ENCODE measurements around the gene WDR36. TPM values are rescaled to one million over a fixed set of nuclear protein-coding genes. Genes with fewer than 3 reads are reported as not detected.

WDR36 gene
- total and polyA plus RNA-seq, 2 experiments from 2014 or later, result 18.5 to 56.8 TPM

DNA sequence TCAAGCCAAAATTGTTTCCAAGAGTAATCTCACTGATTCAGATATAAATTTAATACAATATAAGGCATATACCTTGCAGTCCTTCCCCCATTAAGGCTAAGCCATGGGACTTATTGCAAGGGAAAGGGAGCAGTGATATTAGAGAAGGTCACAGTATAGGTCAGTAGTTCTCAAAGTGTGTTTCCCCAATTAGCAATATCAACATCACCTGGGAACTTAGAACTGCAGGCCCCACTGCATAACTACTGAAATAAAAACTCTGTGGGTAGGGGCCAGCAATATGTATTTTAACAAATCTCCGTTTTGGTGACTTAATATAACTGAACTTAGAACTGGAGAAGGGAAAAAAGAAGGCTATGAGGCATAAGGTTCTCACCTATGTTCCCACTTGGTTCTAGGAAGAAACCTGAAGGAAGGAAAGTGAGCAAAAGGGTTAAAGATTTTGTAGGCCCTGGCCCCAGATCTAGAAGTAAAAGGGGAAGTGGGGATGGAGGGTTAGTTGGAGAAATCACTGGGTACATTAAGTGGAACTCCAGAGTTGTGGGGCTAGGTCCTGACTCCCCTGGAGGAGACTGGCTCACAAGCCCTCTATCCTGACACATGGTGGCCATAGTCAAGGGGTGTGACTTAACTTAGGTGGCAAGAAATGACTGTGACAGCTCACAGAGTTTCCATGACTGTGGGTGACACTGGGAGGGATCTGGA is 40.7 kb downstream of the WDR36 start (continued):
- TF ChIP-seq, protein P1, sequence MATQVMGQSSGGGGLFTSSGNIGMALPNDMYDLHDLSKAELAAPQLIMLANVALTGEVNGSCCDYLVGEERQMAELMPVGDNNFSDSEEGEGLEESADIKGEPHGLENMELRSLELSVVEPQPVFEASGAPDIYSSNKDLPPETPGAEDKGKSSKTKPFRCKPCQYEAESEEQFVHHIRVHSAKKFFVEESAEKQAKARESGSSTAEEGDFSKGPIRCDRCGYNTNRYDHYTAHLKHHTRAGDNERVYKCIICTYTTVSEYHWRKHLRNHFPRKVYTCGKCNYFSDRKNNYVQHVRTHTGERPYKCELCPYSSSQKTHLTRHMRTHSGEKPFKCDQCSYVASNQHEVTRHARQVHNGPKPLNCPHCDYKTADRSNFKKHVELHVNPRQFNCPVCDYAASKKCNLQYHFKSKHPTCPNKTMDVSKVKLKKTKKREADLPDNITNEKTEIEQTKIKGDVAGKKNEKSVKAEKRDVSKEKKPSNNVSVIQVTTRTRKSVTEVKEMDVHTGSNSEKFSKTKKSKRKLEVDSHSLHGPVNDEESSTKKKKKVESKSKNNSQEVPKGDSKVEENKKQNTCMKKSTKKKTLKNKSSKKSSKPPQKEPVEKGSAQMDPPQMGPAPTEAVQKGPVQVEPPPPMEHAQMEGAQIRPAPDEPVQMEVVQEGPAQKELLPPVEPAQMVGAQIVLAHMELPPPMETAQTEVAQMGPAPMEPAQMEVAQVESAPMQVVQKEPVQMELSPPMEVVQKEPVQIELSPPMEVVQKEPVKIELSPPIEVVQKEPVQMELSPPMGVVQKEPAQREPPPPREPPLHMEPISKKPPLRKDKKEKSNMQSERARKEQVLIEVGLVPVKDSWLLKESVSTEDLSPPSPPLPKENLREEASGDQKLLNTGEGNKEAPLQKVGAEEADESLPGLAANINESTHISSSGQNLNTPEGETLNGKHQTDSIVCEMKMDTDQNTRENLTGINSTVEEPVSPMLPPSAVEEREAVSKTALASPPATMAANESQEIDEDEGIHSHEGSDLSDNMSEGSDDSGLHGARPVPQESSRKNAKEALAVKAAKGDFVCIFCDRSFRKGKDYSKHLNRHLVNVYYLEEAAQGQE (IDR thresholded peaks at IDR 0.05; ENCODE audit: unreplicated experiment), result no peak

DNA sequence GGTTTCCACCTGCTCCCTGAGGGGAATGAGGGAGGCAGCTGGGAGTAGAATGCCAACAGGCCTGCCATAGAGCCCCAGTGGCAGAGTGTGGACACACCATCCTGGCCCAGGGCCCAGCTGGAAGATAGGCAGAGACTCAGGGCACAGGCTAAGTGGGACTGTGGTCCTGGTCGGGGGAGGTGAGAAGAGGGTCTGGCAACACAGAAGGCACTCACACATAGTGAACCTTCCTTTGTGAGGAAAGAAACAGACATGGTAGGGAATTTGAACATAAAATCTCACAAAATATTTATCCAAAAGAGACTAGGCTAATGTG is 41.2 kb downstream of the WDR36 start:
- Histone ChIP-seq H3K27ac (ENCODE audit: low read depth) (no peak overlapping the region), H3K9me2 (ENCODE audit: insufficient read depth) (no peaks in the 10 kb centered on the region), H3K4me2 (no peak overlapping the region), H4K20me1 (replicated peaks; ENCODE audit: insufficient read depth) (no peaks in the 10 kb centered on the region), H3K27me3 (ENCODE audit: insufficient read depth) (no peaks in the 10 kb centered on the region), H3K36me3 (ENCODE audit: insufficient read depth) (no peaks in the 10 kb centered on the region), H3K79me2 (replicated peaks; ENCODE audit: insufficient read depth) (no peaks in the 10 kb centered on the region), H3F3A (replicated peaks; ENCODE audit: low read depth) (no peaks in the 10 kb centered on the region), H3K4me3 (no peak overlapping the region), H2AFZ (no peak overlapping the region), H3K4me1 (ENCODE audit: insufficient read depth) (peaks cover 60% of the 10 kb centered on the region)
- Mint-ChIP-seq H3K27me3 (ENCODE audit: insufficient read depth, low read depth, poor library complexity) (no peaks in the 10 kb centered on the region), H3K36me3 (ENCODE audit: low read depth) (no peaks in the 10 kb centered on the region), H3K9me3 (no peaks in the 10 kb centered on the region; the same call in 2 of the 3 replicates), H3K4me1 (peaks cover 58% of the 10 kb centered on the region), H3K4me3 (no peak overlapping the region), H3K27ac (peak overlapping the region; percentile 5; the same call in 1 of the 2 replicates)
- DNase-seq (ENCODE audit: low spot score), result no peak
- ATAC-seq, result peak; percentile 58
- no peak for TF ChIP-seq JUNB (IDR thresholded peaks at IDR 0.05; ENCODE audit: unreplicated experiment)
- no peak for TF ChIP-seq STAT1 (IDR thresholded peaks at IDR 0.05; ENCODE audit: unreplicated experiment)
- TF ChIP-seq NANOG (IDR thresholded peaks at IDR 0.05; ENCODE audit: borderline replicate concordance), result no peak
- TF ChIP-seq, protein P2, sequence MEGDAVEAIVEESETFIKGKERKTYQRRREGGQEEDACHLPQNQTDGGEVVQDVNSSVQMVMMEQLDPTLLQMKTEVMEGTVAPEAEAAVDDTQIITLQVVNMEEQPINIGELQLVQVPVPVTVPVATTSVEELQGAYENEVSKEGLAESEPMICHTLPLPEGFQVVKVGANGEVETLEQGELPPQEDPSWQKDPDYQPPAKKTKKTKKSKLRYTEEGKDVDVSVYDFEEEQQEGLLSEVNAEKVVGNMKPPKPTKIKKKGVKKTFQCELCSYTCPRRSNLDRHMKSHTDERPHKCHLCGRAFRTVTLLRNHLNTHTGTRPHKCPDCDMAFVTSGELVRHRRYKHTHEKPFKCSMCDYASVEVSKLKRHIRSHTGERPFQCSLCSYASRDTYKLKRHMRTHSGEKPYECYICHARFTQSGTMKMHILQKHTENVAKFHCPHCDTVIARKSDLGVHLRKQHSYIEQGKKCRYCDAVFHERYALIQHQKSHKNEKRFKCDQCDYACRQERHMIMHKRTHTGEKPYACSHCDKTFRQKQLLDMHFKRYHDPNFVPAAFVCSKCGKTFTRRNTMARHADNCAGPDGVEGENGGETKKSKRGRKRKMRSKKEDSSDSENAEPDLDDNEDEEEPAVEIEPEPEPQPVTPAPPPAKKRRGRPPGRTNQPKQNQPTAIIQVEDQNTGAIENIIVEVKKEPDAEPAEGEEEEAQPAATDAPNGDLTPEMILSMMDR (conservative IDR thresholded peaks at IDR 0.05; ENCODE audit: low read depth in 2 of 2), result no peak
- TF ChIP-seq CREB1 (CRISPR knock-in tag; IDR thresholded peaks at IDR 0.05; ENCODE audit: low read depth), result no peak
- no peak for TF ChIP-seq ZNF114 (CRISPR knock-in tag; IDR thresholded peaks at IDR 0.05)
- TF ChIP-seq, protein P3, sequence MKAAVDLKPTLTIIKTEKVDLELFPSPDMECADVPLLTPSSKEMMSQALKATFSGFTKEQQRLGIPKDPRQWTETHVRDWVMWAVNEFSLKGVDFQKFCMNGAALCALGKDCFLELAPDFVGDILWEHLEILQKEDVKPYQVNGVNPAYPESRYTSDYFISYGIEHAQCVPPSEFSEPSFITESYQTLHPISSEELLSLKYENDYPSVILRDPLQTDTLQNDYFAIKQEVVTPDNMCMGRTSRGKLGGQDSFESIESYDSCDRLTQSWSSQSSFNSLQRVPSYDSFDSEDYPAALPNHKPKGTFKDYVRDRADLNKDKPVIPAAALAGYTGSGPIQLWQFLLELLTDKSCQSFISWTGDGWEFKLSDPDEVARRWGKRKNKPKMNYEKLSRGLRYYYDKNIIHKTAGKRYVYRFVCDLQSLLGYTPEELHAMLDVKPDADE (IDR thresholded peaks at IDR 0.05), result no peak
- TF ChIP-seq, protein P4, sequence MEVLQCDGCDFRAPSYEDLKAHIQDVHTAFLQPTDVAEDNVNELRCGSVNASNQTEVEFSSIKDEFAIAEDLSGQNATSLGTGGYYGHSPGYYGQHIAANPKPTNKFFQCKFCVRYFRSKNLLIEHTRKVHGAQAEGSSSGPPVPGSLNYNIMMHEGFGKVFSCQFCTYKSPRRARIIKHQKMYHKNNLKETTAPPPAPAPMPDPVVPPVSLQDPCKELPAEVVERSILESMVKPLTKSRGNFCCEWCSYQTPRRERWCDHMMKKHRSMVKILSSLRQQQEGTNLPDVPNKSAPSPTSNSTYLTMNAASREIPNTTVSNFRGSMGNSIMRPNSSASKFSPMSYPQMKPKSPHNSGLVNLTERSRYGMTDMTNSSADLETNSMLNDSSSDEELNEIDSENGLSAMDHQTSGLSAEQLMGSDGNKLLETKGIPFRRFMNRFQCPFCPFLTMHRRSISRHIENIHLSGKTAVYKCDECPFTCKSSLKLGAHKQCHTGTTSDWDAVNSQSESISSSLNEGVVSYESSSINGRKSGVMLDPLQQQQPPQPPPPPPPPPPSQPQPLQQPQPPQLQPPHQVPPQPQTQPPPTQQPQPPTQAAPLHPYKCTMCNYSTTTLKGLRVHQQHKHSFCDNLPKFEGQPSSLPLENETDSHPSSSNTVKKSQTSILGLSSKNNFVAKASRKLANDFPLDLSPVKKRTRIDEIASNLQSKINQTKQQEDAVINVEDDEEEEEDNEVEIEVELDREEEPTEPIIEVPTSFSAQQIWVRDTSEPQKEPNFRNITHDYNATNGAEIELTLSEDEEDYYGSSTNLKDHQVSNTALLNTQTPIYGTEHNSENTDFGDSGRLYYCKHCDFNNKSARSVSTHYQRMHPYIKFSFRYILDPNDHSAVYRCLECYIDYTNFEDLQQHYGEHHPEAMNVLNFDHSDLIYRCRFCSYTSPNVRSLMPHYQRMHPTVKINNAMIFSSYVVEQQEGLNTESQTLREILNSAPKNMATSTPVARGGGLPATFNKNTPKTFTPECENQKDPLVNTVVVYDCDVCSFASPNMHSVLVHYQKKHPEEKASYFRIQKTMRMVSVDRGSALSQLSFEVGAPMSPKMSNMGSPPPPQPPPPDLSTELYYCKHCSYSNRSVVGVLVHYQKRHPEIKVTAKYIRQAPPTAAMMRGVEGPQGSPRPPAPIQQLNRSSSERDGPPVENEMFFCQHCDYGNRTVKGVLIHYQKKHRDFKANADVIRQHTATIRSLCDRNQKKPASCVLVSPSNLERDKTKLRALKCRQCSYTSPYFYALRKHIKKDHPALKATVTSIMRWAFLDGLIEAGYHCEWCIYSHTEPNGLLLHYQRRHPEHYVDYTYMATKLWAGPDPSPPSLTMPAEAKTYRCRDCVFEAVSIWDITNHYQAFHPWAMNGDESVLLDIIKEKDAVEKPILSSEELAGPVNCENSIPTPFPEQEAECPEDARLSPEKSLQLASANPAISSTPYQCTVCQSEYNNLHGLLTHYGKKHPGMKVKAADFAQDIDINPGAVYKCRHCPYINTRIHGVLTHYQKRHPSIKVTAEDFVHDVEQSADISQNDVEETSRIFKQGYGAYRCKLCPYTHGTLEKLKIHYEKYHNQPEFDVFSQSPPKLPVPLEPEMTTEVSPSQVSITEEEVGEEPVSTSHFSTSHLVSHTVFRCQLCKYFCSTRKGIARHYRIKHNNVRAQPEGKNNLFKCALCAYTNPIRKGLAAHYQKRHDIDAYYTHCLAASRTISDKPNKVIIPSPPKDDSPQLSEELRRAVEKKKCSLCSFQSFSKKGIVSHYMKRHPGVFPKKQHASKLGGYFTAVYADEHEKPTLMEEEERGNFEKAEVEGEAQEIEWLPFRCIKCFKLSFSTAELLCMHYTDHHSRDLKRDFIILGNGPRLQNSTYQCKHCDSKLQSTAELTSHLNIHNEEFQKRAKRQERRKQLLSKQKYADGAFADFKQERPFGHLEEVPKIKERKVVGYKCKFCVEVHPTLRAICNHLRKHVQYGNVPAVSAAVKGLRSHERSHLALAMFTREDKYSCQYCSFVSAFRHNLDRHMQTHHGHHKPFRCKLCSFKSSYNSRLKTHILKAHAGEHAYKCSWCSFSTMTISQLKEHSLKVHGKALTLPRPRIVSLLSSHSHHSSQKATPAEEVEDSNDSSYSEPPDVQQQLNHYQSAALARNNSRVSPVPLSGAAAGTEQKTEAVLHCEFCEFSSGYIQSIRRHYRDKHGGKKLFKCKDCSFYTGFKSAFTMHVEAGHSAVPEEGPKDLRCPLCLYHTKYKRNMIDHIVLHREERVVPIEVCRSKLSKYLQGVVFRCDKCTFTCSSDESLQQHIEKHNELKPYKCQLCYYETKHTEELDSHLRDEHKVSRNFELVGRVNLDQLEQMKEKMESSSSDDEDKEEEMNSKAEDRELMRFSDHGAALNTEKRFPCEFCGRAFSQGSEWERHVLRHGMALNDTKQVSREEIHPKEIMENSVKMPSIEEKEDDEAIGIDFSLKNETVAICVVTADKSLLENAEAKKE (CRISPR knock-in tag; IDR thresholded peaks at IDR 0.05), result no peak
- TF ChIP-seq EZH2 (IDR thresholded peaks at IDR 0.05; ENCODE audit: low read depth, unreplicated experiment), result no peak
- TF ChIP-seq EZH2phosphoT487 (IDR thresholded peaks at IDR 0.05; ENCODE audit: unreplicated experiment), result no peak

Measured in GM23338 (cell line).